Keratinocyte (primary cell): Measurements from ENCODE around the gene GLT6D1. TPM values are rescaled to one million over a fixed set of nuclear protein-coding genes. Genes with fewer than 3 reads are reported as not detected.

ENCODE experiments used
- DNase-seq: peaks from one replicate; pipeline ENCODE4 v3.0.0-alpha.2; 2011; ENCODE audit warnings: low read depth, missing footprints, low spot score
- FAIRE-seq: peaks from 2 replicates; lab custom pipeline; 2011; peaks lifted over from hg19 to GRCh38; lab: Jason Lieb, UNC
- H2AFZ ChIP-seq: 2 replicates; pipeline ENCODE4 v1.6.0; 2012; ENCODE audit warnings: low read length, control low read depth, inconsistent platforms; ENCODE audit not compliant: control insufficient read depth
- H3K27ac ChIP-seq: 2 replicates; pipeline ENCODE4 v1.5.1; 2011; ENCODE audit warnings: low read length; ENCODE audit not compliant: control insufficient read depth, insufficient read depth
- H3K27me3 ChIP-seq: 3 replicates; pipeline ENCODE4 v1.6.0; 2011; ENCODE audit warnings: low read length; ENCODE audit not compliant: control insufficient read depth, insufficient read depth; ENCODE audit errors: extremely low read depth
- H3K36me3 ChIP-seq, 2 experiments: 2 replicates in 1 of 2; 3 replicates in 1 of 2; pipeline ENCODE4 v1.5.1; 2011; ENCODE audit warnings: low read length in 2 of 2, mild to moderate bottlenecking in 1 of 2; ENCODE audit not compliant: control insufficient read depth in 2 of 2, insufficient read depth in 2 of 2; ENCODE audit errors: extremely low read depth in 1 of 2
- H3K4me1 ChIP-seq: 3 replicates; pipeline ENCODE4 v1.5.1; 2011; ENCODE audit warnings: low read length; ENCODE audit not compliant: control insufficient read depth, insufficient read depth; ENCODE audit errors: extremely low read depth
- H3K4me2 ChIP-seq: 3 replicates; pipeline ENCODE4 v1.6.0; 2011; ENCODE audit warnings: low read depth, low read length; ENCODE audit not compliant: control insufficient read depth, insufficient read depth; ENCODE audit errors: extremely low read depth
- H3K4me3 ChIP-seq, 3 experiments: fragments of 200-600 bp in 1 of 3; sonication (generic) in 1 of 3; 2 replicates in 2 of 3; 3 replicates in 1 of 3; pipeline ENCODE4 v1.5.1; 2011 to 2016; ENCODE audit warnings: low read length in 3 of 3, mild to moderate bottlenecking in 3 of 3, control low read depth in 2 of 3, inconsistent platforms in 1 of 3, low read depth in 1 of 3, mixed read lengths in 1 of 3, mixed run types in 1 of 3, moderate library complexity in 1 of 3; ENCODE audit not compliant: control insufficient read depth in 2 of 3, insufficient read depth in 2 of 3; ENCODE audit errors: extremely low read depth in 1 of 3
- H3K79me2 ChIP-seq: 2 replicates; pipeline ENCODE4 v1.6.0; 2012; ENCODE audit warnings: low read length; ENCODE audit not compliant: control insufficient read depth, insufficient read depth
- H3K9ac ChIP-seq: 3 replicates; pipeline ENCODE4 v1.6.0; 2011; ENCODE audit warnings: low read length; ENCODE audit not compliant: control insufficient read depth, insufficient read depth; ENCODE audit errors: extremely low read depth
- H3K9me1 ChIP-seq: 3 replicates; pipeline ENCODE4 v1.6.0; 2011; ENCODE audit warnings: low read length; ENCODE audit not compliant: control insufficient read depth, insufficient read depth; ENCODE audit errors: extremely low read depth
- H3K9me3 ChIP-seq: 2 replicates; pipeline ENCODE4 v1.5.1; 2012; ENCODE audit warnings: low read depth, low read length; ENCODE audit not compliant: control insufficient read depth
- H4K20me1 ChIP-seq: 3 replicates; pipeline ENCODE4 v1.6.0; 2011; ENCODE audit warnings: low read length; ENCODE audit not compliant: control insufficient read depth, insufficient read depth; ENCODE audit errors: extremely low read depth
- EZH2 ChIP-seq: IDR thresholded peaks from one replicate; pipeline ENCODE4 v1.6.1; 2012; ENCODE audit warnings: inconsistent platforms, mild to moderate bottlenecking, low read length, moderate library complexity
- dilution Hi-C: fragments of 300-500 bp; cut with MboI; formaldehyde crosslinking; loops from one replicate; pipeline ENCODE4 v1.7.0; 2020; ENCODE audit warnings: low sequenced_read_pairs; ENCODE audit not compliant: extremely low pct_ligation_motif_present
- polyA plus RNA-seq, 5 experiments: library from polyadenylated mRNA; depleted of rRNA in 3 of 5; stranded (reverse) in 3 of 5; stranded (forward) in 1 of 5; unstranded in 1 of 5; fragments of >200 nt; gene quantifications; 1 replicate in 1 of 5; 2 replicates in 3 of 5; 3 replicates in 1 of 5; pipeline versions ENCODE4 v1.2.1 to v1.2.3, GENCODE V29; 2011 to 2012; ENCODE audit warnings: missing spikeins in 2 of 5, low read depth in 1 of 5, low replicate concordance in 1 of 5
- TF ChIP-seq, protein P1 (sequence below), 3 experiments: IDR thresholded peaks in 1 of 3; conservative IDR thresholded peaks in 1 of 3; optimal IDR thresholded peaks in 1 of 3; 2 replicates in 2 of 3; 3 replicates in 1 of 3; pipeline versions ENCODE3 to v1.5.1; 2011; ENCODE audit warnings: low read length in 3 of 3, mild to moderate bottlenecking in 3 of 3, moderate library complexity in 2 of 3, control low read depth in 1 of 3, inconsistent platforms in 1 of 3; ENCODE audit not compliant: insufficient read depth in 2 of 3; ENCODE audit errors: extremely low read depth in 1 of 3

The GLT6D1 gene
- polyA plus RNA-seq, 1 donor (not counting 4 experiments of a cell fraction or from before 2014, with no cell fraction given): not detected

DNA sequence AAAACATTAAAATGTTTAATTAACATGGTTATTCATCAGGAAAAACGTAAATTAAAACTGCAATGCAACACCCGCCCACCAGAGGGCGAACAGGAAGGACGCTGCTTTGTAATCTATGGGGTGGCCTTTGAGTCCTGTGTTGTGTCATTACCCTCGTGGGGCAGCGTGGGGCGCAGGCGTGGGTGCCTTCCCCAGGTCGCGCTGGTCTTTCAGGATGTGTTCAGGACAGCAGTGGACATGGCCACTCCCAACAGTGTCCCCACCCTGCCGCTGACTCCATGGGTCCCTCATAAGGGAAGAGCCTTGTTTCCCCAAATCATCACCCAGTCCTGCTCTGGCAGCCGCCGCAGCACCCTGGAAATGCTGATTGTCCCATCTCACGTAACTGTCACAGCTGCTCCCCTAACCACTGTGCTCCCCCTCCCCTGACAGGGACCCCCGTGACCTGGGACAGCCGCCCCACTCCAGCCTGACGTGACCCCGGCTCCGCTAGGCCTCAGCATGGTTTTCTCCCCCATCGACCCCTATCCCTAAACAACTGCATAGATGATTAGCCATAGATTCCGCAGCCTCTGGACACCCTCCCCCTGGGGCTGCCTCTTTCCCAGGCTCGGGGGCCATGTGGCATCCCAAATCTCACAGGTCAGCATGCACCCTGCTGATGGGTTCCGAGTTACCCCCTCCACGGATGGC lies 36.4 kb downstream of the GLT6D1 start:
- Histone ChIP-seq H3K9ac (no peak overlapping the region), H3K27me3 (no peaks in the 10 kb centered on the region)
- no peak for DNase-seq

DNA sequence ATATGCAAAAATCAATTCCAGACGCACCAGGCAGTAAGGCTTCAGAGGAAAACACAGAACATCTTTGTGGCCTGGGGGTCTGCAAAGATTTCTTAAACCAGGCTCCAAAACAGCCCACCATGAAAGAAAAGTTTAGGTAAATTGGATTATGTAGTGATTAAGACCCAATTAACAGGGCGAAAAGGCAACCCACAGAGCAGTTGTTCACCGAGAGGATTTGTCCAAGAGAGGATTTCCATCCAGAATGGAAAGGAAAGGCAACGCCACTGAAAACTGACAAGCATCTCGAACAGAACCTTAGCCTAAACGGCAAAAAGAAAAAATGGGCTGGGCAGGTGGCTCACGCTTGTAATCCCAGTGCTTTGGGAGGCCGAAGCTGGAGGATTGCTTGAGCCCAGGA lies 37.4 kb downstream of the GLT6D1 start:
- H3K27me3 ChIP-seq: no peaks in the 10 kb centered on the region
- no peak for FAIRE-seq

More for the DNA sequence above, 36.4 kb downstream of the GLT6D1 start:
- H3K36me3 ChIP-seq: no peaks in the 10 kb centered on the region
- no peak overlapping the region for H2AFZ ChIP-seq
- no peak overlapping the region for H3K27ac ChIP-seq
- H3K4me1 ChIP-seq: no peaks in the 10 kb centered on the region
- no peak for FAIRE-seq
- dilution Hi-C loops: no loop called here
- H3K4me2 ChIP-seq: no peak overlapping the region
- TF ChIP-seq EZH2: no peak
- TF ChIP-seq, protein P1, sequence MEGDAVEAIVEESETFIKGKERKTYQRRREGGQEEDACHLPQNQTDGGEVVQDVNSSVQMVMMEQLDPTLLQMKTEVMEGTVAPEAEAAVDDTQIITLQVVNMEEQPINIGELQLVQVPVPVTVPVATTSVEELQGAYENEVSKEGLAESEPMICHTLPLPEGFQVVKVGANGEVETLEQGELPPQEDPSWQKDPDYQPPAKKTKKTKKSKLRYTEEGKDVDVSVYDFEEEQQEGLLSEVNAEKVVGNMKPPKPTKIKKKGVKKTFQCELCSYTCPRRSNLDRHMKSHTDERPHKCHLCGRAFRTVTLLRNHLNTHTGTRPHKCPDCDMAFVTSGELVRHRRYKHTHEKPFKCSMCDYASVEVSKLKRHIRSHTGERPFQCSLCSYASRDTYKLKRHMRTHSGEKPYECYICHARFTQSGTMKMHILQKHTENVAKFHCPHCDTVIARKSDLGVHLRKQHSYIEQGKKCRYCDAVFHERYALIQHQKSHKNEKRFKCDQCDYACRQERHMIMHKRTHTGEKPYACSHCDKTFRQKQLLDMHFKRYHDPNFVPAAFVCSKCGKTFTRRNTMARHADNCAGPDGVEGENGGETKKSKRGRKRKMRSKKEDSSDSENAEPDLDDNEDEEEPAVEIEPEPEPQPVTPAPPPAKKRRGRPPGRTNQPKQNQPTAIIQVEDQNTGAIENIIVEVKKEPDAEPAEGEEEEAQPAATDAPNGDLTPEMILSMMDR (optimal IDR thresholded peaks at IDR 0.05 in 1 of 3, IDR thresholded peaks at IDR 0.05 in 1 of 3, conservative IDR thresholded peaks at IDR 0.05 in 1 of 3; ENCODE audit: extremely low read depth in 1 of 3, insufficient read depth in 2 of 3, low read length in 3 of 3): peak; percentile 74 to 80 (median 80)
- no peaks in the 10 kb centered on the region for H4K20me1 ChIP-seq
- no peaks in the 10 kb centered on the region for H3K9me3 ChIP-seq
- no peaks in the 10 kb centered on the region for H3K79me2 ChIP-seq
- H3K4me3 ChIP-seq: no peak overlapping the region
- H3K9me1 ChIP-seq: no peaks in the 10 kb centered on the region

More for the DNA sequence above, 37.4 kb downstream of the GLT6D1 start:
- Histone ChIP-seq H3K9me1 (no peaks in the 10 kb centered on the region), H3K9ac (no peak overlapping the region), H3K27ac (no peak overlapping the region), H4K20me1 (no peaks in the 10 kb centered on the region), H2AFZ (no peak overlapping the region), H3K9me3 (no peaks in the 10 kb centered on the region), H3K4me1 (no peaks in the 10 kb centered on the region), H3K36me3 (no peaks in the 10 kb centered on the region), H3K4me3 (no peak overlapping the region), H3K4me2 (no peak overlapping the region), H3K79me2 (no peaks in the 10 kb centered on the region)
- DNase-seq: no peak
- dilution Hi-C loops: no loop called here
- TF ChIP-seq EZH2: no peak
